Measurements from ENCODE around the gene ZMYND15. TPM values are rescaled to one million over a fixed set of nuclear protein-coding genes. Genes with fewer than 3 reads are reported as not detected.

Gene ZMYND15
- total and polyA plus RNA-seq, 2 of the 13 experiments (the other 11 are each of a cell fraction or from before 2014, with no cell fraction given) = 0.24 to 2.7 TPM

GRCh38 chr17:4777969-4778760 is 38.5 kb downstream of the ZMYND15 start (continued):
- TF ChIP-seq ZNF670 (CRISPR knock-in tag; IDR thresholded peaks at IDR 0.05; ENCODE audit: borderline replicate concordance) (peak; percentile 55; the same call in 1 of the 2 replicates), AFF4 (CRISPR knock-in tag; IDR thresholded peaks at IDR 0.05) (0 out of 2 replicates have a peak, but pooled peaks have one; percentile 46), TCF12 (IDR thresholded peaks at IDR 0.05) (no peak), TCF12 (CRISPR knock-in tag; IDR thresholded peaks at IDR 0.05) (no peak), BCLAF1 (IDR thresholded peaks at IDR 0.05) (no peak), BRD4 (CRISPR knock-in tag; IDR thresholded peaks at IDR 0.05) (peak; percentile 80), PLSCR1 (CRISPR knock-in tag; IDR thresholded peaks at IDR 0.05; ENCODE audit: borderline replicate concordance) (no peak), MIER2 (CRISPR knock-in tag; IDR thresholded peaks at IDR 0.05) (peak; percentile 67; the same call in 1 of the 2 replicates), ZNF558 (CRISPR knock-in tag; IDR thresholded peaks at IDR 0.05; ENCODE audit: borderline replicate concordance) (no peak), ZFAT (CRISPR knock-in tag; conservative IDR thresholded peaks at IDR 0.05) (no peak), HES4 (CRISPR knock-in tag; IDR thresholded peaks at IDR 0.05; ENCODE audit: borderline replicate concordance) (no peak), ELF1 (CRISPR knock-in tag; IDR thresholded peaks at IDR 0.05) (peak; percentile 42; the same call in 1 of the 2 replicates), FOSL1 (CRISPR knock-in tag; IDR thresholded peaks at IDR 0.05; ENCODE audit: borderline replicate concordance) (peak; percentile 29; the same call in 1 of the 2 replicates), HNRNPL (IDR thresholded peaks at IDR 0.05; ENCODE audit: low read depth, low read length) (no peak), ARID2 (CRISPR knock-in tag; IDR thresholded peaks at IDR 0.05; ENCODE audit: borderline replicate concordance) (no peak), MAFK (conservative IDR thresholded peaks at IDR 0.05 in 1 of 2, IDR thresholded peaks at IDR 0.05 in 1 of 2; ENCODE audit: low read length in 2 of 2) (no peak), ZNF772 (CRISPR knock-in tag; IDR thresholded peaks at IDR 0.05) (no peak), SSRP1 (CRISPR knock-in tag; IDR thresholded peaks at IDR 0.05) (peak; percentile 26), ZNF512 (CRISPR knock-in tag; IDR thresholded peaks at IDR 0.05) (no peak), DNMT3B (CRISPR knock-in tag; conservative IDR thresholded peaks at IDR 0.05) (no peak), FOXA3 (CRISPR knock-in tag; IDR thresholded peaks at IDR 0.05) (peak; percentile 88), TBP (CRISPR knock-in tag; IDR thresholded peaks at IDR 0.05) (no peak)
